Panc1 (cell line): ENCODE measurements around the gene KCNH3. TPM values are rescaled to one million over a fixed set of nuclear protein-coding genes. Genes with fewer than 3 reads are reported as not detected.

Experiments used
- ATAC-seq: fragments of 200-7000 bp; cut with Tn5 transposase; 2 replicates; pipeline ENCODE4 v1.9.1; 2020; ENCODE audit warnings: mild to moderate bottlenecking, moderate library complexity
- BruUV-seq: library from RNA; stranded (reverse); fragments of 400-500 nt; replicated peaks from 2 replicates; lab custom pipeline; 2021; lab: Mats Ljungman, UMichigan
- CTCF ChIA-PET: fragments of 300-600 bp; sonication (Branson Sonifier 250); formaldehyde crosslinking; loops from one replicate; lab custom pipeline; 2022; ENCODE audit warnings: antibody characterized with exemption; lab: Charles Lee
- POLR2A ChIA-PET: fragments of 300-600 bp; sonication (Branson Sonifier 250); formaldehyde crosslinking; loops from one replicate; lab custom pipeline; 2022; ENCODE audit warnings: antibody characterized with exemption; lab: Charles Lee
- DNase-seq: peaks from one replicate; pipeline ENCODE4 v3.0.0-alpha.2; 2010; ENCODE audit warnings: low read depth, low spot score
- H3K27ac ChIP-seq: 2 replicates; pipeline ENCODE4 v1.5.1; 2011; ENCODE audit warnings: mild to moderate bottlenecking, low read length, inconsistent platforms
- H3K27me3 ChIP-seq: fragments of 200-500 bp; sonication (Bioruptor generic); 2 replicates; pipeline ENCODE4 v1.6.0; 2014; ENCODE audit warnings: low read length, inconsistent platforms; ENCODE audit not compliant: control insufficient read depth, insufficient read depth
- H3K36me3 ChIP-seq: fragments of 200-500 bp; sonication (Bioruptor generic); 2 replicates; pipeline ENCODE4 v1.5.1; 2014; ENCODE audit warnings: inconsistent platforms, mild to moderate bottlenecking, low read length, moderate library complexity; ENCODE audit not compliant: control insufficient read depth, insufficient read depth
- H3K4me1 ChIP-seq: 2 replicates; pipeline ENCODE4 v1.5.1; 2011; ENCODE audit warnings: inconsistent platforms, mild to moderate bottlenecking, low read length, moderate library complexity; ENCODE audit not compliant: control insufficient read depth, insufficient read depth
- H3K4me3 ChIP-seq, 2 experiments: 2 replicates each; pipeline ENCODE4 v1.5.1; 2011 to 2012; ENCODE audit warnings: low read depth in 2 of 2, low read length in 2 of 2, mild to moderate bottlenecking in 2 of 2, inconsistent platforms in 1 of 2, moderate library complexity in 1 of 2
- H3K9me3 ChIP-seq: fragments of 200-500 bp; sonication (Bioruptor generic); 2 replicates; pipeline ENCODE4 v1.5.1; 2014; ENCODE audit warnings: low read depth, mild to moderate bottlenecking, inconsistent platforms, low read length, moderate library complexity; ENCODE audit not compliant: control insufficient read depth, insufficient read depth
- CTCF ChIP-seq: fragments of 450-650 bp; IDR thresholded peaks from 2 replicates; pipeline ENCODE4 v1.5.1; 2017; ENCODE audit warnings: mild to moderate bottlenecking
- POLR2AphosphoS5 ChIP-seq: IDR thresholded peaks from 2 replicates; pipeline ENCODE4 v1.6.1; 2012; ENCODE audit warnings: mild to moderate bottlenecking, low read depth, low read length, moderate library complexity
- REST ChIP-seq, 2 experiments: IDR thresholded peaks; 2 replicates each; pipeline ENCODE4 v1.6.1; 2011 to 2012; ENCODE audit warnings: low read depth in 2 of 2, control low read depth in 1 of 2, low read length in 1 of 2, mild to moderate bottlenecking in 1 of 2, moderate library complexity in 1 of 2; ENCODE audit not compliant: insufficient read depth in 1 of 2
- SIN3A ChIP-seq: IDR thresholded peaks from 2 replicates; pipeline ENCODE4 v1.6.1; 2012; ENCODE audit warnings: low read depth, mild to moderate bottlenecking, low read length, moderate library complexity, borderline replicate concordance; ENCODE audit not compliant: insufficient read depth
- TCF7L2 ChIP-seq: IDR thresholded peaks from 2 replicates; pipeline ENCODE4 v1.6.1; 2011; ENCODE audit warnings: mild to moderate bottlenecking, low read depth, low read length, inconsistent platforms
- in situ Hi-C: cut with HindIII; loops from 2 replicates; pipeline ENCODE4 v1.10.0; 2016; ENCODE audit warnings: low sequenced_read_pairs, low pct_unique_long_range_greater_than_20kb
- intact Hi-C: fragments of 100-400 bp; cut with micrococcal nuclease; formaldehyde crosslinking; loops from one replicate; pipeline ENCODE4 v1.10.0; 2022; ENCODE audit not compliant: unreplicated experiment
- total RNA-seq: library from RNA; stranded (reverse); gene quantifications from one replicate; pipeline ENCODE4 v1.2.1, GENCODE V29; 2021; ENCODE audit not compliant: unreplicated experiment

KCNH3 gene
- total RNA-seq, 1 experiment from 2014 or later, result 0.64 TPM

- CTCF ChIA-PET, result no interaction called here
- Histone ChIP-seq H3K36me3 (no peaks in the 10 kb centered on the region; the same call in 1 of the 2 replicates), H3K4me3 (no peak overlapping the region), H3K27ac (no peak overlapping the region), H3K9me3 (no peaks in the 10 kb centered on the region), H3K27me3 (no peaks in the 10 kb centered on the region), H3K4me1 (no peaks in the 10 kb centered on the region)
- ATAC-seq (no peak), DNase-seq (no peak)
- intact Hi-C loops (no loop called here), in situ Hi-C loops (no loop called here)
- POLR2A ChIA-PET, result no interaction called here
- BruUV-seq, result no TSS peak
- no peak for TF ChIP-seq SIN3A
- TF ChIP-seq CTCF, result no peak
- TF ChIP-seq TCF7L2, result no peak
- no peak for TF ChIP-seq POLR2AphosphoS5
- TF ChIP-seq REST (IDR thresholded peaks at IDR 0.05; ENCODE audit: insufficient read depth in 1 of 2, low read depth in 2 of 2, low read length in 1 of 2), result no peak
Measured at GRCh38 chr12:49560695-49561094, 21.9 kb downstream of the KCNH3 start.

GRCh38 chr12:49562233-49562632, 23.4 kb downstream of the KCNH3 start:
- Histone ChIP-seq H3K4me3 (no peak overlapping the region), H3K27ac (no peak overlapping the region), H3K9me3 (no peaks in the 10 kb centered on the region), H3K36me3 (peaks cover under 1% of the 10 kb centered on the region), H3K27me3 (no peaks in the 10 kb centered on the region), H3K4me1 (peaks cover 5% of the 10 kb centered on the region)
- no peak for DNase-seq
- BruUV-seq, result no TSS peak
- ATAC-seq, result no peak
- ChIA-PET POLR2A (no interaction called here), CTCF (no interaction called here)
- intact Hi-C loops, result no loop called here
- in situ Hi-C loops, result no loop called here
- no peak for TF ChIP-seq SIN3A

- H3K36me3 ChIP-seq, result peaks cover 3% of the 10 kb centered on the region
- BruUV-seq, result no TSS peak
- H3K27ac ChIP-seq, result no peak overlapping the region
- H3K4me1 ChIP-seq, result peaks cover 5% of the 10 kb centered on the region
- POLR2A ChIA-PET, result interaction anchor here (0.6 kb wide), 1 partner anchor 42 kb away, joined by 3 read pairs; no protein-coding TSS in a partner anchor
- H3K27me3 ChIP-seq, result no peaks in the 10 kb centered on the region
- DNase-seq (no peak), ATAC-seq (no peak)
- in situ Hi-C loops (no loop called here), intact Hi-C loops (no loop called here)
- CTCF ChIA-PET, result no interaction called here
- TF ChIP-seq POLR2AphosphoS5, result no peak
- no peak for TF ChIP-seq CTCF
- TF ChIP-seq SIN3A, result no peak
- TF ChIP-seq REST (IDR thresholded peaks at IDR 0.05; ENCODE audit: insufficient read depth in 1 of 2, low read depth in 2 of 2, low read length in 1 of 2), result no peak
- no peak for TF ChIP-seq TCF7L2
- no peaks in the 10 kb centered on the region for H3K9me3 ChIP-seq
- no peak overlapping the region for H3K4me3 ChIP-seq
Measured at GRCh38 chr12:49562831-49563230, 24.0 kb downstream of the KCNH3 start.
